ENCODE measurements around the gene NSA2.

Gene NSA2

GRCh38 chr5:74810915-74811314 lies 43.9 kb downstream of the NSA2 start:
- in situ Hi-C loops (cut with HindIII; ENCODE audit: low sequenced_read_pairs), result no loop called here

DNA sequence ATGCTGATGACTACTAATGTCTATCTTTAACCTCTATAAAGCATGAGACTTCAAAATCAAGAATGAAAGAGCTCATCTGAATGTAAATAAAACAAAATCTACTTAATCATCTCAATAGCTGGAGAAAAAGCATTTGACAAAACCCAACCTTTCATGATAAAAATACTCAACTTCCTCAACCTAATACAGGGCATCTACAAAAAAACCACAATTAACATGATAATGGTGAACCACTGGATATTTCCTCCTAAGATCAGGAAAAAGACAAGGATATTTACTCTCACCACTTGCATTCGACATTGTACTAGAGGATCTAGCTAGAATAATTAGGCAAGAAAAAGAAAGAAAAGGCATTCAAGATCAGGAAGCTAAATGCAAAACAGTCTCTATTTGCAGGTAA lies 49.8 kb downstream of the NSA2 start:
- in situ Hi-C loops (cut with HindIII; ENCODE audit: low sequenced_read_pairs), result no loop called here

DNA sequence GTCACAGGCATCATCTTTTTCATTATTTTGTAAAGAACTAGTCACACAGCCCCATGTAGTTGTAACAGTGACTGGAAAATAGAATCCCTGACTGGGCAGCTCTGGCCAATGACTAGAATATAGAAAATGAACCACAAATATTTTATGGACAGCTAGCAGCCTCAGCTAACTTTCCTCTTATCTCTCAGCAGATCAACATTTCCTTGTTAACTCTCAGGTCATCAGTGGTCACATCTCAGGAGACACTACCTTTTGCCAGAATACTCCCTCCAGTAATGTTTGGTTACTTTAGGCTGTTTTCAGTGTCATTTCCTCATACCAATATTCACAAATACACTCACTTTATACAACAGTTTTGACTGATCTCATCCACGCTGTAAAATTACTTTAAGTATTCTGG lies 55.2 kb downstream of the NSA2 start:
- in situ Hi-C loops (cut with HindIII; ENCODE audit: low sequenced_read_pairs), result no loop called here

DNA sequence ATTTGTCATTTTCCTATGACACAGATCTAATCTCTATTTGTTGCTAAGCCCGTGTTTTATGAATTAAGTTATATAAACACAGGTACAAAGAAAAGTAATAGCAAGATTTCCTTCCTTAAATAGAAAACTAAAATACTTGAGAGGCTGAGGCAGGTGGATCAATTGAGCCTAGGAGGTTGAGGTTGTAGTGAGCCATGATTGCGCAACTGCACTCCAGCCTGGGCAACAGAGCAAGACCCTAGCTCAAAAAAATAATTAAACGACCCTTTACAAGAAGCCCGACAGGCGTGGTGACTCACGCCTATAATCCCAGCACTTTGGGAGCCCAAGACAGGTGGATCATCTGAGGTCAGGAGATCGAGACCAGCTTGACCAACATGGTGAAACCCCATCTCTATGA lies 62.4 kb downstream of the NSA2 start:
- in situ Hi-C loops (cut with HindIII; ENCODE audit: low sequenced_read_pairs), result no loop called here
